Activated naive CD4-positive, alpha-beta T cell treated with Interleukin-2 at 50 U/mL for 16 hours (primary cell): Measurements from ENCODE around the gene TGFBR3.
"Not testable (repeated sequence)": the region's sequence is repeated elsewhere in the genome, so short reads cannot be mapped to it uniquely, and the experiment has no call there.

Source experiments
- DNase-seq: peaks from one replicate; pipeline ENCODE4 v3.0.0-alpha.2; 2020

Gene TGFBR3

GRCh38 chr1:91846007-91846638 is 39.8 kb downstream of the TGFBR3 start:
- no peak for DNase-seq

- no peak for DNase-seq
Measured at GRCh38 chr1:91844862-91845528, 41.0 kb downstream of the TGFBR3 start.

GRCh38 chr1:91843843-91844242 is 42.1 kb downstream of the TGFBR3 start:
- no peak for DNase-seq

- no peak for DNase-seq
Measured at GRCh38 chr1:91842563-91842962, 43.4 kb downstream of the TGFBR3 start.

GRCh38 chr1:91842056-91842455 is 43.9 kb downstream of the TGFBR3 start:
- no peak for DNase-seq

GRCh38 chr1:91840276-91840675 is 45.7 kb downstream of the TGFBR3 start:
- not testable (repeated sequence) for DNase-seq

- DNase-seq: no peak
Measured at GRCh38 chr1:91836331-91837040, 49.5 kb downstream of the TGFBR3 start.

- DNase-seq: no peak
Measured at GRCh38 chr1:91835087-91835521, 50.8 kb downstream of the TGFBR3 start.

GRCh38 chr1:91834549-91834948 is 51.4 kb downstream of the TGFBR3 start:
- not testable (repeated sequence) for DNase-seq

- no peak for DNase-seq
Measured at GRCh38 chr1:91833946-91834345, 52.0 kb downstream of the TGFBR3 start.

- no peak for DNase-seq
Measured at GRCh38 chr1:91831132-91831930, 54.6 kb downstream of the TGFBR3 start.

- no peak for DNase-seq
Measured at GRCh38 chr1:91830242-91831131, 55.5 kb downstream of the TGFBR3 start.

GRCh38 chr1:91829293-91830153 is 56.4 kb downstream of the TGFBR3 start:
- no peak for DNase-seq

- DNase-seq: no peak
Measured at GRCh38 chr1:91828583-91829281, 57.2 kb downstream of the TGFBR3 start.

GRCh38 chr1:91827459-91828321 is 58.3 kb downstream of the TGFBR3 start:
- DNase-seq: no peak

GRCh38 chr1:91827087-91827458 is 58.9 kb downstream of the TGFBR3 start:
- DNase-seq: peak; percentile 29

GRCh38 chr1:91826649-91827048 is 59.3 kb downstream of the TGFBR3 start:
- no peak for DNase-seq

GRCh38 chr1:91826248-91826647 is 59.7 kb downstream of the TGFBR3 start:
- DNase-seq: no peak

- no peak for DNase-seq
Measured at GRCh38 chr1:91821126-91821868, 64.7 kb downstream of the TGFBR3 start.
